Cardiac fibroblast (primary cell): ENCODE data around the gene LRP8.

Experiments
- DNase-seq, 2 donors: peaks; one replicate each; pipeline versions ENCODE4 v3.0.0 to v3.0.0-alpha.2; 2010; ENCODE audit warnings: low read depth in 2 of 2
- H3K4me3 ChIP-seq, 2 donors: replicated peaks in 1 of 2; 1 replicate in 1 of 2; 2 replicates in 1 of 2; pipeline ENCODE4 v1.5.1; 2011; ENCODE audit warnings: low read depth in 2 of 2, low read length in 2 of 2, mild to moderate bottlenecking in 2 of 2, moderate library complexity in 1 of 2
- CTCF ChIP-seq: IDR thresholded peaks from one replicate; pipeline ENCODE4 v1.5.1; 2011; ENCODE audit warnings: low read depth, mild to moderate bottlenecking, low read length, inconsistent platforms

Gene LRP8

GRCh38 chr1:53295295-53295694 is 32.6 kb downstream of the LRP8 start:
- peak in 1 of 2 donors; percentile 55 for DNase-seq
- no peak overlapping the region for H3K4me3 ChIP-seq
- TF ChIP-seq CTCF, result no peak

GRCh38 chr1:53294567-53294966 is 33.3 kb downstream of the LRP8 start:
- DNase-seq, result peak; percentile 53 to 70

GRCh38 chr1:53294061-53294460 is 33.8 kb downstream of the LRP8 start:
- no peak for DNase-seq
- no peak for TF ChIP-seq CTCF
- no peak overlapping the region for H3K4me3 ChIP-seq

More at GRCh38 chr1:53294567-53294966, 33.3 kb downstream of the LRP8 start:
- H3K4me3 ChIP-seq, result no peak overlapping the region
- TF ChIP-seq CTCF, result no peak

GRCh38 chr1:53293123-53293522 is 34.7 kb downstream of the LRP8 start:
- peak; percentile 38 to 65 for DNase-seq
- no peak overlapping the region for H3K4me3 ChIP-seq
- TF ChIP-seq CTCF, result no peak

- no peak for TF ChIP-seq CTCF
- DNase-seq, result no peak
- no peak overlapping the region for H3K4me3 ChIP-seq
Measured at GRCh38 chr1:53292690-53293089, 35.2 kb downstream of the LRP8 start.

- peak; percentile 16 to 21 for DNase-seq
- no peak overlapping the region for H3K4me3 ChIP-seq
- TF ChIP-seq CTCF, result peak; percentile 5
Measured at GRCh38 chr1:53291574-53291973, 36.3 kb downstream of the LRP8 start.

- no peak for DNase-seq
- H3K4me3 ChIP-seq, result no peak overlapping the region
- no peak for TF ChIP-seq CTCF
Measured at GRCh38 chr1:53288790-53289429, 39.0 kb downstream of the LRP8 start.
